ENCODE measurements around the gene DNAH8.

DNAH8 gene

DNA sequence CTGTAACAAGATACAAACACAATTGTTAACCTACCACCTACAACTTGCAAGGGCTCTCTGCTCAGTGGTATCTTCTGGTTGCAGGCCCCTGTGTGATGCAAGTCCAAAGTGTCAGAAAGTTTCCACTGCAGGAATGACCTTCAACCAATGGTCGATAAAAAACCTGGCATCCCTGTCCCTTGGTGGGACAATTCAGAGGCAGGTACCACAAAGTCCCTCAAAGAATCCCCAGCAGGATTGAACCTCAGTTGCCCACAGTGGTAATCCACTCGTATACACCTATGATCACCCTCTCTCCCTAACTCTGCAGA is 28.1 kb upstream of the DNAH8 start:
- Histone ChIP-seq H2AFZ (ENCODE audit: low read depth, low read length, severe bottlenecking) (no peak overlapping the region), H3K36me3 (ENCODE audit: low read length) (peaks cover 31% of the 10 kb centered on the region), H3K4me2 (ENCODE audit: low read depth, low read length, poor library complexity, severe bottlenecking) (no peak overlapping the region), H3K9me3 (ENCODE audit: insufficient read depth, low read length) (no peaks in the 10 kb centered on the region), H3K9ac (ENCODE audit: low read length) (no peak overlapping the region), H3K27ac (ENCODE audit: low read depth, low read length) (no peak overlapping the region), H3F3A (ENCODE audit: insufficient read depth) (no peaks in the 10 kb centered on the region; the same call in 1 of the 2 replicates), H4K20me1 (ENCODE audit: low read depth, low read length) (peaks cover 43% of the 10 kb centered on the region), H3K9me2 (replicated peaks; ENCODE audit: insufficient read depth, low read length) (no peaks in the 10 kb centered on the region), H3K27me3 (ENCODE audit: low read length) (no peaks in the 10 kb centered on the region), H3K4me3 (ENCODE audit: insufficient read depth, low read length, poor library complexity, severe bottlenecking) (no peak overlapping the region), H3K79me2 (ENCODE audit: insufficient read depth, low read length) (peaks cover 73% of the 10 kb centered on the region)
- TF ChIP-seq, protein P1, sequence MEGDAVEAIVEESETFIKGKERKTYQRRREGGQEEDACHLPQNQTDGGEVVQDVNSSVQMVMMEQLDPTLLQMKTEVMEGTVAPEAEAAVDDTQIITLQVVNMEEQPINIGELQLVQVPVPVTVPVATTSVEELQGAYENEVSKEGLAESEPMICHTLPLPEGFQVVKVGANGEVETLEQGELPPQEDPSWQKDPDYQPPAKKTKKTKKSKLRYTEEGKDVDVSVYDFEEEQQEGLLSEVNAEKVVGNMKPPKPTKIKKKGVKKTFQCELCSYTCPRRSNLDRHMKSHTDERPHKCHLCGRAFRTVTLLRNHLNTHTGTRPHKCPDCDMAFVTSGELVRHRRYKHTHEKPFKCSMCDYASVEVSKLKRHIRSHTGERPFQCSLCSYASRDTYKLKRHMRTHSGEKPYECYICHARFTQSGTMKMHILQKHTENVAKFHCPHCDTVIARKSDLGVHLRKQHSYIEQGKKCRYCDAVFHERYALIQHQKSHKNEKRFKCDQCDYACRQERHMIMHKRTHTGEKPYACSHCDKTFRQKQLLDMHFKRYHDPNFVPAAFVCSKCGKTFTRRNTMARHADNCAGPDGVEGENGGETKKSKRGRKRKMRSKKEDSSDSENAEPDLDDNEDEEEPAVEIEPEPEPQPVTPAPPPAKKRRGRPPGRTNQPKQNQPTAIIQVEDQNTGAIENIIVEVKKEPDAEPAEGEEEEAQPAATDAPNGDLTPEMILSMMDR (IDR thresholded peaks at IDR 0.05; ENCODE audit: insufficient read depth, low read length, poor library complexity, severe bottlenecking) = no peak
- no peak for TF ChIP-seq EZH2phosphoT487 (conservative IDR thresholded peaks at IDR 0.05; ENCODE audit: low read length)

DNA sequence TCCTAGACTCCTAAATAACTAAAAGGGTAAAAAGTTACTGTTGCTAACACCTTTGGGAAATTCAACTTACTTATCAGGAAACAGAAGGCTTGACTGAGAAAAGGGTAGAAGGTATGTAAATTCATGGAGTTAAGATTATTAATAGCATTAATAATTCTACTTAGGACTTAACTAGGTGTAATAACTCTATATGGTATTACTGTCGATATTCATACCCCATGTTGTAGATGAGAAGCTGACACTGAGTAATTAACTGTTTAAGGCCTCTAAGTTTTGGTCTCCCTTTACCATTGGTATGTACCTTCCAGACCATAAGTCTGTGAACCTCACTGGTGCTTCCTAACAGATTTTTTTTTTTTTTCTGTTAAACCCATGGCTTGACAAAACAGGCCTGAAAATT is 27.6 kb upstream of the DNAH8 start:
- peaks cover 26% of the 10 kb centered on the region for H3K36me3 ChIP-seq (ENCODE audit: low read length)

DNA sequence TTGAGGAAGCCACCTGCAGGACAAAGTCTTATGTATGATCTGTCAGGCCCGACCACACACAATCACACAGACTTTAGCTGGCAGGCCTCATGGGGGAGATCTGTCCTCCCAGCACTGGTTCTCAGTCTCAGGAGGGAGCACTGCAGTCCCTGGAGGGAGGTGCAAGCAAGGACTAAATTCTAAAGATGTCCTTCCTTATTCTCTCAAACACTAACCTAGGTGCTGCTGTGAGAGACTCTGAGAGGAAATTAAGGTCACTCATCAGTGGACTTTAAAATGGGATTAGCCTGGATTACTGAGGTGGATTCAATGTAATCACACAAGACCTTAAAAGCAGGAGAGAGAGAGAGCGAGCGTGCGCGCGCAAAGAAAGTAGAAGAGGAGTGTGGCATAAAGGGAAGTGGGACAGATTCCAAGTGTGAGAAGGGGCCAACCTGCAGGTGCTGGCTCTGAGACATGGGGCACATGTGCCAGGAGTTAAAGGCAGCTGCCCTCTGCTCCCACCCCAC is 26.5 kb upstream of the DNAH8 start:
- Histone ChIP-seq H3K9me2 (replicated peaks; ENCODE audit: insufficient read depth, low read length) (no peaks in the 10 kb centered on the region), H3K36me3 (ENCODE audit: low read length) (peaks cover 18% of the 10 kb centered on the region), H3K27ac (ENCODE audit: low read depth, low read length) (no peak overlapping the region), H3K4me2 (ENCODE audit: low read depth, low read length, poor library complexity, severe bottlenecking) (no peak overlapping the region), H3F3A (ENCODE audit: insufficient read depth) (no peaks in the 10 kb centered on the region), H3K9me3 (ENCODE audit: insufficient read depth, low read length) (no peaks in the 10 kb centered on the region), H3K4me3 (ENCODE audit: insufficient read depth, low read length, poor library complexity, severe bottlenecking) (no peak overlapping the region), H3K79me2 (ENCODE audit: insufficient read depth, low read length) (peaks cover 87% of the 10 kb centered on the region), H4K20me1 (ENCODE audit: low read depth, low read length) (peaks cover 41% of the 10 kb centered on the region), H2AFZ (ENCODE audit: low read depth, low read length, severe bottlenecking) (no peak overlapping the region), H3K27me3 (ENCODE audit: low read length) (no peaks in the 10 kb centered on the region), H3K9ac (ENCODE audit: low read length) (no peak overlapping the region)
- TF ChIP-seq EZH2phosphoT487 (conservative IDR thresholded peaks at IDR 0.05; ENCODE audit: low read length) = no peak
- TF ChIP-seq, protein P1 (IDR thresholded peaks at IDR 0.05; ENCODE audit: insufficient read depth, low read length, poor library complexity, severe bottlenecking) = no peak

More for the DNA sequence above, 27.6 kb upstream of the DNAH8 start:
- no peak overlapping the region for H3K27ac ChIP-seq (ENCODE audit: low read depth, low read length)
- H3K79me2 ChIP-seq (ENCODE audit: insufficient read depth, low read length) = peaks cover 78% of the 10 kb centered on the region
- H3F3A ChIP-seq (ENCODE audit: insufficient read depth) = no peaks in the 10 kb centered on the region; the same call in 1 of the 2 replicates
- no peak overlapping the region for H3K4me2 ChIP-seq (ENCODE audit: low read depth, low read length, poor library complexity, severe bottlenecking)
- H3K9ac ChIP-seq (ENCODE audit: low read length) = no peak overlapping the region
- H3K9me3 ChIP-seq (ENCODE audit: insufficient read depth, low read length) = no peaks in the 10 kb centered on the region
- H2AFZ ChIP-seq (ENCODE audit: low read depth, low read length, severe bottlenecking) = no peak overlapping the region
- TF ChIP-seq EZH2phosphoT487 (conservative IDR thresholded peaks at IDR 0.05; ENCODE audit: low read length) = no peak
- TF ChIP-seq, protein P1 (IDR thresholded peaks at IDR 0.05; ENCODE audit: insufficient read depth, low read length, poor library complexity, severe bottlenecking) = no peak
- no peaks in the 10 kb centered on the region for H3K9me2 ChIP-seq (replicated peaks; ENCODE audit: insufficient read depth, low read length)
- no peak overlapping the region for H3K4me3 ChIP-seq (ENCODE audit: insufficient read depth, low read length, poor library complexity, severe bottlenecking)
- H4K20me1 ChIP-seq (ENCODE audit: low read depth, low read length) = peaks cover 43% of the 10 kb centered on the region
- no peaks in the 10 kb centered on the region for H3K27me3 ChIP-seq (ENCODE audit: low read length)

Measured in SU-DHL-6 (cell line).